Measurements from ENCODE around the gene DAPK1.

The DAPK1 gene

GRCh38 chr9:87713988-87714330 is 216.3 kb downstream of the DAPK1 start:
- ATAC-seq = no peak
- no peak for TF ChIP-seq ZFP30 (CRISPR knock-in tag; IDR thresholded peaks at IDR 0.05)
- TF ChIP-seq POU6F1 (CRISPR knock-in tag; IDR thresholded peaks at IDR 0.05; ENCODE audit: borderline replicate concordance, low read depth) = no peak
- TF ChIP-seq ZNF70 (CRISPR knock-in tag; IDR thresholded peaks at IDR 0.05) = no peak
- no peak for TF ChIP-seq BACH2 (CRISPR knock-in tag; IDR thresholded peaks at IDR 0.05; ENCODE audit: borderline replicate concordance)
- no peak for TF ChIP-seq TOX (CRISPR knock-in tag; IDR thresholded peaks at IDR 0.05; ENCODE audit: borderline replicate concordance)
- no peak for TF ChIP-seq SNAI2 (CRISPR knock-in tag; IDR thresholded peaks at IDR 0.05)
- no peak for TF ChIP-seq PATZ1 (CRISPR knock-in tag; IDR thresholded peaks at IDR 0.05; ENCODE audit: borderline replicate concordance)
- no peak for TF ChIP-seq PPARA (CRISPR knock-in tag; IDR thresholded peaks at IDR 0.05; ENCODE audit: borderline replicate concordance)
- TF ChIP-seq ZNF565 (CRISPR knock-in tag; conservative IDR thresholded peaks at IDR 0.05; ENCODE audit: low read depth) = no peak
- no peak for TF ChIP-seq TCF4 (CRISPR knock-in tag; IDR thresholded peaks at IDR 0.05; ENCODE audit: borderline replicate concordance)

- no peak for TF ChIP-seq ZC3H10 (CRISPR knock-in tag; IDR thresholded peaks at IDR 0.05)
- TF ChIP-seq TCF4 (CRISPR knock-in tag; IDR thresholded peaks at IDR 0.05; ENCODE audit: borderline replicate concordance) = no peak
- no peak for TF ChIP-seq ZNF70 (CRISPR knock-in tag; IDR thresholded peaks at IDR 0.05)
- no peak for TF ChIP-seq OSR1 (CRISPR knock-in tag; IDR thresholded peaks at IDR 0.05)
- no peak for TF ChIP-seq ESRRG (CRISPR knock-in tag; IDR thresholded peaks at IDR 0.05)
- TF ChIP-seq CSRNP3 (CRISPR knock-in tag; IDR thresholded peaks at IDR 0.05) = no peak
- TF ChIP-seq POU6F1 (CRISPR knock-in tag; IDR thresholded peaks at IDR 0.05; ENCODE audit: borderline replicate concordance, low read depth) = no peak
- no peak for TF ChIP-seq RARB (CRISPR knock-in tag; IDR thresholded peaks at IDR 0.05)
- TF ChIP-seq GLIS3 (CRISPR knock-in tag; IDR thresholded peaks at IDR 0.05) = no peak
- TF ChIP-seq ZNF565 (CRISPR knock-in tag; conservative IDR thresholded peaks at IDR 0.05; ENCODE audit: low read depth) = no peak
- TF ChIP-seq CSDC2 (CRISPR knock-in tag; IDR thresholded peaks at IDR 0.05) = no peak
- no peak for TF ChIP-seq BACH2 (CRISPR knock-in tag; IDR thresholded peaks at IDR 0.05; ENCODE audit: borderline replicate concordance)
- no peak for TF ChIP-seq ARNTL (CRISPR knock-in tag; IDR thresholded peaks at IDR 0.05; ENCODE audit: borderline replicate concordance, low read depth)
- no peak for TF ChIP-seq PATZ1 (CRISPR knock-in tag; IDR thresholded peaks at IDR 0.05; ENCODE audit: borderline replicate concordance)
Measured at GRCh38 chr9:87714819-87715218, 217.2 kb downstream of the DAPK1 start.

GRCh38 chr9:87716141-87716540 is 218.5 kb downstream of the DAPK1 start:
- no peak for ATAC-seq
- no peak for TF ChIP-seq TOX (CRISPR knock-in tag; IDR thresholded peaks at IDR 0.05; ENCODE audit: borderline replicate concordance)
- TF ChIP-seq GLIS3 (CRISPR knock-in tag; IDR thresholded peaks at IDR 0.05) = no peak
- no peak for TF ChIP-seq ZNF70 (CRISPR knock-in tag; IDR thresholded peaks at IDR 0.05)
- no peak for TF ChIP-seq BACH2 (CRISPR knock-in tag; IDR thresholded peaks at IDR 0.05; ENCODE audit: borderline replicate concordance)
- no peak for TF ChIP-seq ZFP3 (CRISPR knock-in tag; IDR thresholded peaks at IDR 0.05)
- TF ChIP-seq TCF4 (CRISPR knock-in tag; IDR thresholded peaks at IDR 0.05; ENCODE audit: borderline replicate concordance) = no peak
- TF ChIP-seq POU6F1 (CRISPR knock-in tag; IDR thresholded peaks at IDR 0.05; ENCODE audit: borderline replicate concordance, low read depth) = no peak
- TF ChIP-seq ZNF8 (CRISPR knock-in tag; IDR thresholded peaks at IDR 0.05) = no peak
- no peak for TF ChIP-seq CSRNP3 (CRISPR knock-in tag; IDR thresholded peaks at IDR 0.05)
- no peak for TF ChIP-seq ESRRG (CRISPR knock-in tag; IDR thresholded peaks at IDR 0.05)
- TF ChIP-seq CREB5 (CRISPR knock-in tag; IDR thresholded peaks at IDR 0.05; ENCODE audit: low read depth) = no peak
- no peak for TF ChIP-seq PPARA (CRISPR knock-in tag; IDR thresholded peaks at IDR 0.05; ENCODE audit: borderline replicate concordance)
- no peak for TF ChIP-seq ZC3H10 (CRISPR knock-in tag; IDR thresholded peaks at IDR 0.05)

More at GRCh38 chr9:87714819-87715218, 217.2 kb downstream of the DAPK1 start:
- ATAC-seq = no peak

Data from SK-N-SH treated with all-trans-retinoic acid at 6 μM for 48 hours (cell line).